Measurements from ENCODE around the gene ATP11A. TPM values are rescaled to one million over a fixed set of nuclear protein-coding genes. Genes with fewer than 3 reads are reported as not detected.

The ATP11A gene
- total RNA-seq, 1 experiment from 2014 or later: 41.2 TPM

DNA sequence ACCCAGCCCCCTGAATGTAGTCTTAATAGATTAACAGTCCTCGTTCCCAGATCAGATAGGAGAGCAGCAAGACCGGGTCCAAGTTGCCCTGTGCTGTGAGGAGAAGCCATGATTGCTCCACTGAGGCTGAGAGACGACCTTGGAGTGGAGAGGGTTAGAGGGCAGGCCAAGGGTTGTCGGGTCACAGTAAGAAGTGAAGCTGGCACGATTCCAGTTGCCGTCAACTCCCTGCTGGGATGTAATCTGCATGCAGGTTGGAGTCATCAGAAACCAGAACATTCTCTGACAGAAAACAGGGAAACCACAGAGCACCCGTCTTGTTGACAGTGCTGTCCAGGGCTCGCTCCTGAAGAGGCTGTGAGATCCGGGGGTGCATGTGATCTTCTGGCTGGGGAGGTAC is 19.0 kb upstream of the ATP11A start:
- Mint-ChIP-seq H3K27me3 (ENCODE audit: insufficient read depth, unreplicated experiment) (peaks cover 19% of the 10 kb centered on the region), H3K4me1 (ENCODE audit: insufficient read depth, unreplicated experiment) (no peaks in the 10 kb centered on the region), H3K36me3 (ENCODE audit: insufficient read depth, unreplicated experiment) (no peaks in the 10 kb centered on the region), H3K9me3 (ENCODE audit: unreplicated experiment) (no peaks in the 10 kb centered on the region), H3K4me3 (ENCODE audit: unreplicated experiment) (no peak overlapping the region), H3K27ac (ENCODE audit: low read depth, unreplicated experiment) (no peak overlapping the region)
- TF ChIP-seq, protein P1, sequence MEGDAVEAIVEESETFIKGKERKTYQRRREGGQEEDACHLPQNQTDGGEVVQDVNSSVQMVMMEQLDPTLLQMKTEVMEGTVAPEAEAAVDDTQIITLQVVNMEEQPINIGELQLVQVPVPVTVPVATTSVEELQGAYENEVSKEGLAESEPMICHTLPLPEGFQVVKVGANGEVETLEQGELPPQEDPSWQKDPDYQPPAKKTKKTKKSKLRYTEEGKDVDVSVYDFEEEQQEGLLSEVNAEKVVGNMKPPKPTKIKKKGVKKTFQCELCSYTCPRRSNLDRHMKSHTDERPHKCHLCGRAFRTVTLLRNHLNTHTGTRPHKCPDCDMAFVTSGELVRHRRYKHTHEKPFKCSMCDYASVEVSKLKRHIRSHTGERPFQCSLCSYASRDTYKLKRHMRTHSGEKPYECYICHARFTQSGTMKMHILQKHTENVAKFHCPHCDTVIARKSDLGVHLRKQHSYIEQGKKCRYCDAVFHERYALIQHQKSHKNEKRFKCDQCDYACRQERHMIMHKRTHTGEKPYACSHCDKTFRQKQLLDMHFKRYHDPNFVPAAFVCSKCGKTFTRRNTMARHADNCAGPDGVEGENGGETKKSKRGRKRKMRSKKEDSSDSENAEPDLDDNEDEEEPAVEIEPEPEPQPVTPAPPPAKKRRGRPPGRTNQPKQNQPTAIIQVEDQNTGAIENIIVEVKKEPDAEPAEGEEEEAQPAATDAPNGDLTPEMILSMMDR (IDR thresholded peaks at IDR 0.05; ENCODE audit: unreplicated experiment): no peak
- no peak for DNase-seq (ENCODE audit: unreplicated experiment)
- POLR2A ChIA-PET: no interaction called here
- intact Hi-C loops (cut with micrococcal nuclease): no loop called here
- no TSS peak for BruUV-seq (replicated peaks)
- CTCF ChIA-PET: interaction anchor here (0.5 kb wide), 1 partner anchor 111 kb away, joined by 3 read pairs; no protein-coding TSS in a partner anchor

DNA sequence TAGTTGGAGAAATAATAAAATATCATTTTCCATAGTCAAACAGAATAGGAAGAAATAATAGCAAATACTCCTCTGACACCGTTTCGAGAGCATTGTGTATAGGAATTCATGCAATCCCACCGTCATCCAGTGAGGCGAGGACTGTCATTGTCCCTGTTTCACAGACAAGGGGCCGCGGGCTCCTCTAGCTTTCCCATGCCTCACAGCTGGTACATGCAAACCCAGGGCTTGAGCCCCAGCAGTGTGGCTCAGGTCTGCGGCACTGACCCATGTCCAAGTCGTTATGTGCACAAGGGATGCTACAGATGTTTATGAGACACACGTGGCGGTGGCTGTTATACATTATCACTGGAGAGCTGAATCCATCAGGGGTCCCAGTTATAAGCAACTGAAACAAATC is 18.5 kb upstream of the ATP11A start:
- no peak overlapping the region for H3K4me3 Mint-ChIP-seq (ENCODE audit: unreplicated experiment)
- intact Hi-C loops (cut with micrococcal nuclease): no loop called here
- H3K36me3 Mint-ChIP-seq (ENCODE audit: insufficient read depth, unreplicated experiment): no peaks in the 10 kb centered on the region
- H3K27ac Mint-ChIP-seq (ENCODE audit: low read depth, unreplicated experiment): no peak overlapping the region
- no peaks in the 10 kb centered on the region for H3K9me3 Mint-ChIP-seq (ENCODE audit: unreplicated experiment)
- POLR2A ChIA-PET: no interaction called here
- TF ChIP-seq, protein P1 (IDR thresholded peaks at IDR 0.05; ENCODE audit: unreplicated experiment): no peak
- BruUV-seq (replicated peaks): no TSS peak
- H3K27me3 Mint-ChIP-seq (ENCODE audit: insufficient read depth, unreplicated experiment): peaks cover 24% of the 10 kb centered on the region
- no peak for DNase-seq (ENCODE audit: unreplicated experiment)
- CTCF ChIA-PET: interaction anchor here (0.5 kb wide), 1 partner anchor 110 kb away, joined by 3 read pairs; no protein-coding TSS in a partner anchor
- H3K4me1 Mint-ChIP-seq (ENCODE audit: insufficient read depth, unreplicated experiment): no peaks in the 10 kb centered on the region

DNA sequence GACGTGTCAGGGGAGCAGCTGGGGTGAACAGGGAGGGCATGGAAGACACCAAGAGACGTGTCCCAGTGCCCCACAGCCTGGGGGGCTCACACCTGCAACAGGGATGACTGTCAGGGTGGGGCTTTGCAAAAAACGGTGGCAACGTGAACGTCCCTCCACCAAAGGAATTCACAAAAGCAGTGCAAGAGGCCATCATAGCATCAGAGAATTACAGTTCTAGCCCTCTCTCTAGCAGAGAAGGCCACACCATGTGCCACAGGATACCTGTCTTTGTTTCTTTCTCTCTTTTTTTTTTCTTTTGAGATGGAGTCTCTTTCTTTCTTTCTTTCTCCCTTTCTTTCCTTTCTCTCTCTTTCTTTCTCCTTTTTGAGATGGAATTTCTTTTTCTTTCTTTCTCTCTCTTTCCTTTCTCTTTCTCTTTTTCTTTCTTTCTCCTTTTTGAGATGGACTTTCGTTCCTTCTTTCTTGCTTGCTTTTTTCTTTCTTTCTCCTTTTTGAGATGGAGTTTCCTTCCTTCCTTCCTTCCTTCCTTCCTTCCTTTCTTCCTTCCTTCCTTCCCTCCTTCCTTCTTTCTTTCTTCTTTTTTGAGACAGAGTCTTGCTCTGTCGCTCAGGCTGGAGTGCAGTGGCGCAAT is 17.1 kb upstream of the ATP11A start:
- DNase-seq (ENCODE audit: unreplicated experiment): no peak
- no TSS peak for BruUV-seq (replicated peaks)
- Mint-ChIP-seq H3K4me1 (ENCODE audit: insufficient read depth, unreplicated experiment) (no peaks in the 10 kb centered on the region), H3K36me3 (ENCODE audit: insufficient read depth, unreplicated experiment) (no peaks in the 10 kb centered on the region), H3K27ac (ENCODE audit: low read depth, unreplicated experiment) (no peak overlapping the region), H3K27me3 (ENCODE audit: insufficient read depth, unreplicated experiment) (peaks cover 36% of the 10 kb centered on the region), H3K9me3 (ENCODE audit: unreplicated experiment) (no peaks in the 10 kb centered on the region), H3K4me3 (ENCODE audit: unreplicated experiment) (no peak overlapping the region)
- CTCF ChIA-PET: interaction anchor here (0.7 kb wide), 1 partner anchor 1212 kb away, joined by 4 read pairs; no protein-coding TSS in a partner anchor
- TF ChIP-seq, protein P1 (IDR thresholded peaks at IDR 0.05; ENCODE audit: unreplicated experiment): no peak
- intact Hi-C loops (cut with micrococcal nuclease): no loop called here
- POLR2A ChIA-PET: no interaction called here

DNA sequence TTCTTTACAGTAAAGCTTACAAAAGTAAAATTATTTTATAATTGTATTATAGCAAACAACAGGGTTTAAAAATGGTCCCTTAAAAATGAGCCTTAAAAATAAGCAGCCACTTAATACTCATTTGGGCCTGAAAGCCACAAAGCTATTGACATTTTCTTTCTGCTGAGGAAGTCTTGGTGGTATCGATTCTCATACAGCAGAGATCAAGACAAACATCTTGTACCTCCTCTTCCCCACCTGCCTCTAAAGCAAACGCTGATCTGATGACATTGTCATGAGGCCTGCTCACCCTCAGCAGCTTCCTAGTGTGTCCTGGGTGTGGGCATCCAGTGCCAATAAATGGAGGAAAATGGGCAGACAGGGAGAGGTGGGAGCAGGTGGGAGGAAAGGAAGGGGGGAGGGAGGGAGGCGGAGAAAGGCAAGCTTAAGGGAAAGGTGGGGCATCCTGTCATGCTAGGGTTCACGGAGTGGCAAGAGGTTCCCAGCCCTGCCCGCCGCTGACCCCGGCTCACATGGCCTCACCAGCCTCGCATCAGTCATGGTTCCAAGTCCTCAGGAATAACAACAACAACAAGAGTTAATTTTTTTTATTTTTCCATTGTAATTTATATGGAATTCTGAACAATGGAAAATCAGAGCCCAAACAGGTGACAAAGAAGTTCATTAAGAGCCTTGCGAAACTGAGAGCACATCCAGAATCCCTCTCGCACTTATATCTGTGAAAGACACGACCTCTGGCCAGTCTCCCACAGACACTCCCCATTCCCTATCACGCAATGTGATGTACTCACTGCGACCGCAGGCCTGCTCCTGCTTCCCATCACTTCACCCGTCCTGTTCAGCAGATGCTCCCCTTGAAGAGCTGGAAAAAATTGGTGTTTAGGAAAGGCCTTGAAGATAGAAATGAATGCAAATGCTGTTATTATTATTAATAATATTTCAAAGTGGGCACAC is 15.1 kb upstream of the ATP11A start:
- BruUV-seq (replicated peaks): no TSS peak
- POLR2A ChIA-PET: no interaction called here
- no peak overlapping the region for H3K27ac Mint-ChIP-seq (ENCODE audit: low read depth, unreplicated experiment)

More for the DNA sequence above, 15.1 kb upstream of the ATP11A start:
- DNase-seq (ENCODE audit: unreplicated experiment): no peak
- H3K36me3 Mint-ChIP-seq (ENCODE audit: insufficient read depth, unreplicated experiment): no peaks in the 10 kb centered on the region
- TF ChIP-seq, protein P1 (IDR thresholded peaks at IDR 0.05; ENCODE audit: unreplicated experiment): no peak
- no peak overlapping the region for H3K4me3 Mint-ChIP-seq (ENCODE audit: unreplicated experiment)
- no peaks in the 10 kb centered on the region for H3K4me1 Mint-ChIP-seq (ENCODE audit: insufficient read depth, unreplicated experiment)
- intact Hi-C loops (cut with micrococcal nuclease): no loop called here
- H3K9me3 Mint-ChIP-seq (ENCODE audit: unreplicated experiment): no peaks in the 10 kb centered on the region
- peaks cover 36% of the 10 kb centered on the region for H3K27me3 Mint-ChIP-seq (ENCODE audit: insufficient read depth, unreplicated experiment)
- CTCF ChIA-PET: interaction anchor here (1.2 kb wide), 1 partner anchor 66 kb away, joined by 4 read pairs; no protein-coding TSS in a partner anchor

Data from MCF 10A (cell line).